ENCODE measurements around the gene TPH2. TPM values are rescaled to one million over a fixed set of nuclear protein-coding genes. Genes with fewer than 3 reads are reported as not detected.

Gene TPH2
- total RNA-seq, 1 experiment from 2014 or later, result 0.66 TPM

- Histone ChIP-seq H3T11ph (ENCODE audit: low read length) (no peak overlapping the region), H4K5ac (ENCODE audit: insufficient read length, low read depth, low read length) (no peak overlapping the region), H3K4me2 (ENCODE audit: insufficient read depth, insufficient read length, low read length) (no peak overlapping the region), H4K20me1 (ENCODE audit: control insufficient read depth, insufficient read depth, insufficient read length) (no peaks in the 10 kb centered on the region), H3K4me1 (ENCODE audit: insufficient read depth, low read length) (no peaks in the 10 kb centered on the region), H4K91ac (ENCODE audit: insufficient read length, low read depth, low read length) (no peak overlapping the region), H3K23me2 (ENCODE audit: insufficient read length, low read depth, low read length, poor library complexity, severe bottlenecking) (no peaks in the 10 kb centered on the region), H3K4ac (ENCODE audit: low read depth, low read length) (no peak overlapping the region), H2AK5ac (ENCODE audit: insufficient read length, low read length) (no peak overlapping the region), H2BK12ac (ENCODE audit: insufficient read length, low read depth, low read length) (no peak overlapping the region), H3K27ac (ENCODE audit: insufficient read length, low read depth, low read length) (no peak overlapping the region), H2AFZ (ENCODE audit: low read length) (no peak overlapping the region), H2BK20ac (ENCODE audit: low read depth, low read length, poor library complexity, severe bottlenecking) (no peak overlapping the region), H2BK15ac (ENCODE audit: low read depth, low read length) (no peak overlapping the region), H3K56ac (ENCODE audit: insufficient read length, low read depth, low read length) (no peak overlapping the region), H3K23ac (ENCODE audit: insufficient read length, low read depth, low read length) (no peak overlapping the region), H3K9me3 (ENCODE audit: control insufficient read depth, low read depth, low read length) (no peaks in the 10 kb centered on the region), H3K79me1 (ENCODE audit: insufficient read depth, low read depth, low read length, poor library complexity, severe bottlenecking) (no peaks in the 10 kb centered on the region), H2BK120ac (ENCODE audit: low read depth, low read length, poor library complexity, severe bottlenecking) (no peak overlapping the region), H3K27me3 (ENCODE audit: insufficient read depth, low read length) (no peaks in the 10 kb centered on the region), H3K14ac (ENCODE audit: insufficient read depth, low read length) (no peak overlapping the region), H3K18ac (ENCODE audit: insufficient read length, low read depth, low read length) (no peak overlapping the region), H3K79me2 (ENCODE audit: insufficient read depth, low read length) (no peaks in the 10 kb centered on the region), H4K8ac (replicated peaks; ENCODE audit: insufficient read length, low read depth, low read length) (no peak overlapping the region), H2BK5ac (ENCODE audit: insufficient read length, low read length) (no peak overlapping the region), H3K9ac (ENCODE audit: extremely low read depth, insufficient read length, low read length) (no peak overlapping the region)
- no peak for TF ChIP-seq CTCF (conservative IDR thresholded peaks at IDR 0.05)
- Mint-ChIP-seq H3K4me1 (peaks cover 0 to 7% of the 10 kb centered on the region in 2 experiments; a peak in 1 of 4 replicates), H3K4me3 (no peak overlapping the region), H3K27me3 (ENCODE audit: low read depth) (no peaks in the 10 kb centered on the region; the same call in 1 of the 2 replicates), H3K36me3 (ENCODE audit: insufficient read depth in 1 of 3, low read depth in 3 of 3) (peaks cover 7 to 11% (median 7%) of the 10 kb centered on the region in 3 experiments; a peak in 6 of 7 replicates), H3K9me3 (peaks cover 8 to 14% of the 10 kb centered on the region in 2 experiments), H3K27ac (peak overlapping the region; percentile 8 to 12 (median 10); a peak in 3 of 7 replicates)
- WGBS (ENCODE audit: extremely low coverage, insufficient read length, low lambda C conversion rate), result no CpG with 5 or more reads among the region's 9 CpGs
- DNase-seq, result peak; percentile 44
These were observed 137.4 kb downstream of the TPH2 start for GRCh38 chr12:72075891-72076557.

Measured in H9 (cell line).